Parathyroid adenoma (tissue), 2 donors: ENCODE results near the gene HNRNPA3.

Experiments used
- H2AFZ ChIP-seq: fragments of 300-600 bp; sonication (generic); one replicate; pipeline ENCODE4 v1.7.0; 2017; ENCODE audit warnings: antibody characterized with exemption, mild to moderate bottlenecking
- H3K27ac ChIP-seq: fragments of 300-600 bp; sonication (generic); one replicate; pipeline ENCODE4 v1.7.0; 2017
- H3K27me3 ChIP-seq: fragments of 300-600 bp; sonication (generic); one replicate; pipeline ENCODE4 v1.7.0; 2017; ENCODE audit warnings: low read length; ENCODE audit not compliant: control insufficient read depth, insufficient read depth
- H3K36me3 ChIP-seq: fragments of 300-600 bp; sonication (generic); one replicate; pipeline ENCODE4 v1.7.0; 2017; ENCODE audit warnings: low read length; ENCODE audit not compliant: control insufficient read depth, insufficient read depth
- H3K4me1 ChIP-seq: fragments of 300-600 bp; sonication (generic); one replicate; pipeline ENCODE4 v1.7.0; 2017; ENCODE audit warnings: control low read depth
- H3K4me2 ChIP-seq: fragments of 300-600 bp; sonication (generic); one replicate; pipeline ENCODE4 v1.7.0; 2017; ENCODE audit warnings: low read length
- H3K4me3 ChIP-seq: fragments of 300-600 bp; sonication (generic); one replicate; pipeline ENCODE4 v1.7.0; 2017; ENCODE audit warnings: low read depth, low read length
- H3K79me2 ChIP-seq: fragments of 300-600 bp; sonication (generic); one replicate; pipeline ENCODE4 v1.7.0; 2017; ENCODE audit warnings: control low read depth
- H3K9ac ChIP-seq: fragments of 300-600 bp; sonication (generic); one replicate; pipeline ENCODE4 v1.7.0; 2017; ENCODE audit warnings: mild to moderate bottlenecking
- H3K9me3 ChIP-seq: fragments of 300-600 bp; sonication (generic); one replicate; pipeline ENCODE4 v1.7.0; 2017; ENCODE audit warnings: low read length; ENCODE audit not compliant: control insufficient read depth
- CTCF ChIP-seq: fragments of 300-600 bp; sonication (generic); IDR thresholded peaks from one replicate; pipeline ENCODE4 v1.7.0; 2017; ENCODE audit warnings: antibody characterized with exemption, mild to moderate bottlenecking
- donor health status: primary hyperparathyroidism.

Gene HNRNPA3

GRCh38 chr2:177273408-177273807, 60.8 kb downstream of the HNRNPA3 start:
- Histone ChIP-seq H3K9me3 (no peaks in the 10 kb centered on the region), H3K36me3 (no peaks in the 10 kb centered on the region), H3K27ac (no peak overlapping the region), H3K4me3 (no peak overlapping the region), H3K4me1 (no peaks in the 10 kb centered on the region), H3K9ac (no peak overlapping the region), H3K27me3 (no peaks in the 10 kb centered on the region), H3K4me2 (no peak overlapping the region), H3K79me2 (no peaks in the 10 kb centered on the region), H2AFZ (no peak overlapping the region)
- TF ChIP-seq CTCF: no peak
